GM12878 (cell line): ENCODE measurements around the gene P2RX7. TPM values are rescaled to one million over a fixed set of nuclear protein-coding genes. Genes with fewer than 3 reads are reported as not detected.

Source experiments
- ATAC-seq: fragments of 200-7000 bp; cut with Tn5 transposase; 3 replicates; pipeline ENCODE4 v1.9.1; 2020; ENCODE audit warnings: mild to moderate bottlenecking, moderate library complexity
- Bru-seq: library from RNA; stranded (reverse); fragments of 400-500 nt; gene quantifications from one replicate; lab custom pipeline; 2021; lab: Mats Ljungman, UMichigan
- BruChase-seq, 2 experiments: library from RNA; stranded (reverse); fragments of 400-500 nt; gene quantifications; one replicate each; lab custom pipeline; 2021; lab: Mats Ljungman, UMichigan
- BruUV-seq: library from RNA; stranded (reverse); fragments of 400-500 nt; replicated peaks from 2 replicates; lab custom pipeline; 2021; lab: Mats Ljungman, UMichigan
- CTCF ChIA-PET: fragments of 300-600 bp; sonication (Branson Sonifier 250); formaldehyde crosslinking; extraction: SDS; loops from one replicate; lab custom pipeline; 2021; ENCODE audit warnings: inconsistent platforms; lab: Yijun Ruan, JAX
- POLR2A ChIA-PET: fragments of 350-600 bp; formaldehyde crosslinking; extraction: SDS; loops from one replicate; lab custom pipeline; 2021; ENCODE audit warnings: inconsistent platforms; lab: Charles Lee
- RAD21 ChIA-PET: fragments of 300-600 bp; sonication (Branson Sonifier 250); formaldehyde crosslinking; loops from one replicate; lab custom pipeline; 2023; ENCODE audit warnings: antibody characterized with exemption; ENCODE audit not compliant: unreplicated experiment; lab: Charles Lee
- SMC1A ChIA-PET: fragments of 300-600 bp; sonication (Branson Sonifier 250); formaldehyde crosslinking; loops from one replicate; lab custom pipeline; 2023; ENCODE audit not compliant: unreplicated experiment, uncharacterized antibody; lab: Charles Lee
- DNase-seq: peaks from one replicate; pipeline ENCODE4 v3.0.0-alpha.2; 2011; ENCODE audit warnings: low read depth, low spot score
- FAIRE-seq: peaks from 3 replicates; lab custom pipeline; 2011; peaks lifted over from hg19 to GRCh38; lab: Jason Lieb, UNC
- H2AFZ ChIP-seq: 2 replicates; pipeline ENCODE4 v1.6.0; 2011; ENCODE audit warnings: low read depth, low read length, control low read depth; ENCODE audit not compliant: control insufficient read depth
- H3K27ac ChIP-seq: 2 replicates; pipeline ENCODE4 v1.5.1; 2011; ENCODE audit warnings: control low read depth; ENCODE audit not compliant: control insufficient read depth, insufficient read depth
- H3K27me3 ChIP-seq, 2 experiments: replicated peaks in 1 of 2; 2 replicates each; pipeline versions ENCODE4 v1.6.0 to v1.6.1; 2011; ENCODE audit warnings: low read length in 1 of 2; ENCODE audit not compliant: control insufficient read depth in 2 of 2, insufficient read depth in 2 of 2
- H3K36me3 ChIP-seq, 2 experiments: 2 replicates each; pipeline ENCODE4 v1.5.1; 2011; ENCODE audit warnings: low read length in 1 of 2; ENCODE audit not compliant: control insufficient read depth in 2 of 2, insufficient read depth in 2 of 2
- H3K4me1 ChIP-seq: 2 replicates; pipeline ENCODE4 v1.6.1; 2011; ENCODE audit warnings: mild to moderate bottlenecking, low read length, moderate library complexity, mixed read lengths; ENCODE audit not compliant: control insufficient read depth, insufficient read depth
- H3K4me2 ChIP-seq: 2 replicates; pipeline ENCODE4 v1.6.0; 2011; ENCODE audit warnings: control low read depth; ENCODE audit not compliant: control insufficient read depth, insufficient read depth
- H3K4me3 ChIP-seq: fragments of 200-600 bp; sonication (generic); 2 replicates; pipeline ENCODE4 v1.5.1; 2016
- H3K79me2 ChIP-seq: 2 replicates; pipeline ENCODE4 v1.6.0; 2011; ENCODE audit warnings: low read length; ENCODE audit not compliant: control insufficient read depth, insufficient read depth
- H3K9ac ChIP-seq: 2 replicates; pipeline ENCODE4 v1.8.0; 2011; ENCODE audit warnings: low read length, control low read depth, mixed read lengths; ENCODE audit not compliant: control insufficient read depth, insufficient read depth
- H3K9me3 ChIP-seq: replicated peaks from 3 replicates; pipeline ENCODE4 v1.5.1; 2011; ENCODE audit warnings: mild to moderate bottlenecking, low read length; ENCODE audit not compliant: control insufficient read depth, insufficient read depth
- H4K20me1 ChIP-seq: 2 replicates; pipeline ENCODE4 v1.6.0; 2011; ENCODE audit not compliant: control insufficient read depth, insufficient read depth
- ATF7 ChIP-seq: fragments of 450-650 bp; IDR thresholded peaks from 2 replicates; pipeline ENCODE4 v1.6.1; 2016; ENCODE audit warnings: low read depth, mild to moderate bottlenecking
- BHLHE40 ChIP-seq, 2 experiments: fragments of 450-650 bp in 1 of 2; IDR thresholded peaks; 2 replicates each; pipeline ENCODE4 v1.6.1; 2011 to 2017; ENCODE audit warnings: low read depth in 2 of 2, borderline replicate concordance in 1 of 2, improper control_type of control experiment in 1 of 2, low read length in 1 of 2, mild to moderate bottlenecking in 1 of 2
- FOXK2 ChIP-seq: fragments of 450-650 bp; IDR thresholded peaks from 2 replicates; pipeline ENCODE4 v1.6.1; 2017; ENCODE audit warnings: mild to moderate bottlenecking, moderate library complexity
- GATAD2B ChIP-seq: fragments of 450-650 bp; conservative IDR thresholded peaks from 2 replicates; pipeline ENCODE4 v1.6.1; 2017; ENCODE audit warnings: low read depth, mild to moderate bottlenecking, moderate library complexity
- IKZF2 ChIP-seq, 2 experiments: fragments of 450-650 bp; IDR thresholded peaks; 2 replicates each; pipeline ENCODE4 v1.6.1; 2017; ENCODE audit warnings: mild to moderate bottlenecking in 2 of 2, moderate library complexity in 2 of 2
- IRF4 ChIP-seq: IDR thresholded peaks from 2 replicates; pipeline ENCODE4 v1.6.1; 2011; ENCODE audit warnings: low read depth, low read length
- LARP7 ChIP-seq: fragments of 450-650 bp; IDR thresholded peaks from 2 replicates; pipeline ENCODE4 v1.6.1; 2017; ENCODE audit warnings: mild to moderate bottlenecking
- MTA2 ChIP-seq: fragments of 450-650 bp; IDR thresholded peaks from 2 replicates; pipeline ENCODE4 v1.6.1; 2016; ENCODE audit warnings: low read depth, mild to moderate bottlenecking, moderate library complexity
- PKNOX1 ChIP-seq: fragments of 450-650 bp; IDR thresholded peaks from 2 replicates; pipeline ENCODE4 v1.6.1; 2016; ENCODE audit warnings: mild to moderate bottlenecking
- POLR2A ChIP-seq: IDR thresholded peaks from 2 replicates; pipeline ENCODE4 v1.6.1; 2011; ENCODE audit warnings: low read depth, mild to moderate bottlenecking, low read length
- RBBP5 ChIP-seq: fragments of 200-600 bp; sonication (generic); conservative IDR thresholded peaks from 2 replicates; pipeline ENCODE4 v1.6.1; 2016
- SIN3A ChIP-seq: IDR thresholded peaks from 2 replicates; pipeline ENCODE4 v1.6.1; 2012; ENCODE audit warnings: low read depth, low read length, improper control_type of control experiment
- SMAD5 ChIP-seq: IDR thresholded peaks from 2 replicates; pipeline ENCODE4 v1.6.1; 2016; ENCODE audit warnings: antibody characterized with exemption, low read depth
- SREBF2 ChIP-seq: IDR thresholded peaks from 2 replicates; pipeline ENCODE4 v1.6.1; 2012; ENCODE audit warnings: mild to moderate bottlenecking, low read length
- TCF12 ChIP-seq: IDR thresholded peaks from 2 replicates; pipeline ENCODE4 v1.6.1; 2011; ENCODE audit warnings: low read depth, mild to moderate bottlenecking, low read length
- TCF7 ChIP-seq: IDR thresholded peaks from 2 replicates; pipeline ENCODE4 v1.6.1; 2014; ENCODE audit warnings: antibody characterized with exemption, borderline replicate concordance
- WRNIP1 ChIP-seq: IDR thresholded peaks from 2 replicates; pipeline ENCODE4 v1.6.1; 2011; ENCODE audit warnings: low read depth, low read length, improper control_type of control experiment, borderline replicate concordance
- WGBS: methylation state at CpG from one replicate; pipeline ENCODE4 v1.1.6; 2016; ENCODE audit warnings: low lambda C conversion rate; ENCODE audit not compliant: insufficient replicate concordance, insufficient coverage; ENCODE audit errors: missing lambda C conversion rate; 5-methylcytosine and 5-hydroxymethylcytosine counted together
- in situ Hi-C: fragments of 300-500 bp; cut with MboI; formaldehyde crosslinking; loops from 9 replicates; pipeline ENCODE4 v1.14.3; 2018; ENCODE audit warnings: mixed read lengths
- intact Hi-C: fragments of 100-400 bp; cut with micrococcal nuclease; formaldehyde crosslinking; loops from one replicate; pipeline ENCODE4 v1.14.2; 2022; ENCODE audit not compliant: unreplicated experiment
- long read RNA-seq, 2 experiments: library from polyadenylated mRNA; unstranded; transcript quantifications; one replicate each; pipeline ENCODE4 v2.0.0, GENCODE V29; 2019 to 2020
- polyA minus RNA-seq, 3 experiments: library from RNA; depleted of rRNA, polyadenylated mRNA; stranded (reverse); fragments of >200 nt; gene quantifications; 2 replicates each; pipeline ENCODE4 v1.2.3, GENCODE V29; 2011
- polyA plus RNA-seq, 11 experiments: library from polyadenylated mRNA; depleted of rRNA in 4 of 11; unstranded in 6 of 11; stranded (reverse) in 5 of 11; fragments of >200 nt; fragmentation: Nextera tagmentation in 4 of 11; fragmentation: Illumina TruSeq in 1 of 11; extraction: Ambion mirVana in 4 of 11; extraction: Trizol in 1 of 11; gene quantifications; 1 replicate in 1 of 11; 2 replicates in 10 of 11; pipeline versions ENCODE4 v1.2.1 to v1.2.3, GENCODE V29; 2011 to 2016; ENCODE audit warnings: inconsistent platforms in 2 of 11, missing spikeins in 2 of 11, low read depth in 1 of 11
- total RNA-seq, 4 experiments: library from RNA; depleted of rRNA in 3 of 4; stranded (reverse); fragments of >200 nt in 3 of 4; fragmentation: Illumina TruSeq in 1 of 4; extraction: Trizol in 1 of 4; gene quantifications; 2 replicates each; pipeline versions ENCODE4 v1.2.1 to v1.2.3, GENCODE V29; 2013 to 2021

The P2RX7 gene
- 6.4 and 9.1 TPM in 2 replicates for total RNA-seq (2013; cell fraction: nucleolus; rRNA removed)
- total RNA-seq (2014; rRNA removed) (1.5 and 2.2 TPM in 2 replicates), total RNA-seq (2014; rRNA removed; fragmentation: Illumina TruSeq; extraction: Trizol) (1.7 and 1.8 TPM in 2 replicates), total RNA-seq (2021) (1.5 and 2.2 TPM in 2 replicates), polyA plus RNA-seq (2011; rRNA removed) (1.7 and 2.2 TPM in 2 replicates), polyA plus RNA-seq (2014; fragmentation: Illumina TruSeq; extraction: Trizol) (2.6 and 2.7 TPM in 2 replicates), polyA plus RNA-seq (2014; fragmentation: Nextera tagmentation; extraction: Ambion mirVana) (1 to 10 TPM in 1 of 2 experiments, under 1 TPM in 1; 0.99 to 1.2 TPM), polyA plus RNA-seq (2014; rRNA removed) (1.4 and 1.5 TPM in 2 replicates), polyA plus RNA-seq (2016; fragmentation: Nextera tagmentation; extraction: Ambion mirVana) (1 to 10 TPM in 1 of 2 experiments, under 1 TPM in 1; 0.74 to 1.2 TPM), polyA minus RNA-seq (2011; rRNA and poly(A)+ RNA removed) (1.2 and 2.0 TPM in 2 replicates), Bru-seq, nascent RNA (percentile 53 among the genes with signal in this experiment), BruChase-seq, experiment 1, labeled RNA remaining after a 6-hour chase (percentile 48 among the genes with signal in this experiment), BruChase-seq, experiment 2, labeled RNA remaining after a 2-hour chase (percentile 48 among the genes with signal in this experiment)
- polyA plus RNA-seq (2011; ENCODE audit: low read depth), result 0.43 TPM
- 1.3 and 1.8 TPM in 2 replicates for polyA plus RNA-seq (2011; cell fraction: cytosol; rRNA removed)
- polyA plus RNA-seq (2011; cell fraction: nucleus; rRNA removed), result 1.5 and 1.8 TPM in 2 replicates
- 0.60 and 1.3 TPM in 2 replicates for polyA plus RNA-seq (2012)
- 0.67 and 0.73 TPM in 2 replicates for polyA minus RNA-seq (2011; cell fraction: cytosol; rRNA and poly(A)+ RNA removed)
- 1.2 and 2.8 TPM in 2 replicates for polyA minus RNA-seq (2011; cell fraction: nucleus; rRNA and poly(A)+ RNA removed)
- long read RNA-seq, experiment 1, partial matches to known transcripts, result 1 of 1 reads
- long read RNA-seq, experiment 1, other reads (novel, unspliced or antisense), result 0 of 1 reads
- long read RNA-seq, experiment 2, full-length matches to known transcripts, result 3 of 7 reads
- long read RNA-seq, experiment 2, partial matches to known transcripts, result 0 of 7 reads
- long read RNA-seq, experiment 2, other reads (novel, unspliced or antisense), result 4 of 7 reads

- Histone ChIP-seq H3K9ac (peak within 1 kb of the TSS; percentile 3; the same call in 1 of the 2 replicates), H3K36me3 (no peaks in the 10 kb centered on the region), H3K4me1 (peaks cover 28% of the 10 kb centered on the region), H3K79me2 (no peaks in the 10 kb centered on the region), H3K27ac (peak within 1 kb of the TSS; percentile 28; the same call in 1 of the 2 replicates), H3K4me3 (peak within 1 kb of the TSS; percentile 57; the same call in 1 of the 2 replicates), H3K27me3 (no peaks in the 10 kb centered on the region), H4K20me1 (no peaks in the 10 kb centered on the region), H3K4me2 (peak within 1 kb of the TSS; percentile 65), H2AFZ (peak within 1 kb of the TSS; percentile 73), H3K9me3 (no peaks in the 10 kb centered on the region)
- ChIA-PET CTCF (interaction anchor here (0.7 to 1.2 kb wide), 5 partner anchors 15 to 98 kb away, joined by 3 to 4 read pairs (median 3); no protein-coding TSS in a partner anchor), SMC1A (interaction anchor here (0.7 to 2.6 kb wide), 10 partner anchors 9 to 125 kb away, joined by 3 to 10 read pairs (median 5); no protein-coding TSS in a partner anchor), RAD21 (interaction anchor here (0.7 to 1.9 kb wide), 7 partner anchors 15 to 125 kb away, joined by 3 to 9 read pairs (median 4); no protein-coding TSS in a partner anchor), POLR2A (interaction anchor here (0.6 to 2.8 kb wide), 7 partner anchors 11 to 467 kb away, joined by 3 to 11 read pairs (median 5); partner anchors contain the start of gene CAMKK2)
- intact Hi-C loops, result loop anchor here (5.0 kb wide), 1 partner anchor 79 kb away; the partner anchor contains the start of gene P2RX4
- peak; percentile 40 for DNase-seq
- peak; percentile 7 for FAIRE-seq
- in situ Hi-C loops, result no loop called here
- ATAC-seq, result peak; percentile 42
- BruUV-seq, result TSS peak; percentile 74
- WGBS, result 16% methylated on average over 25 of the region's 25 CpGs
- TF ChIP-seq PKNOX1, result peak; percentile 50
- TF ChIP-seq SMAD5, result no peak
- TF ChIP-seq RBBP5, result no peak
- TF ChIP-seq SREBF2, result no peak
- TF ChIP-seq POLR2A, result peak; percentile 44; the same call in 1 of the 2 replicates
- TF ChIP-seq LARP7, result peak; percentile 8; the same call in 1 of the 2 replicates
- TF ChIP-seq IRF4, result no peak
- peak; percentile 58 for TF ChIP-seq ATF7
- TF ChIP-seq WRNIP1, result 0 out of 2 replicates have a peak, but pooled peaks have one; percentile 35
- no peak; the same call in 1 of the 2 replicates for TF ChIP-seq FOXK2
- no peak for TF ChIP-seq TCF7
- TF ChIP-seq GATAD2B, result no peak
- peak; percentile 52 to 59; a peak in 3 of 4 replicates for TF ChIP-seq IKZF2 (IDR thresholded peaks at IDR 0.05)
- TF ChIP-seq BHLHE40 (IDR thresholded peaks at IDR 0.05; ENCODE audit: borderline replicate concordance in 1 of 2, low read depth in 2 of 2, low read length in 1 of 2), result 0 out of 4 replicates have a peak, but pooled peaks have one; percentile 40 to 41
- TF ChIP-seq TCF12, result 0 out of 2 replicates have a peak, but pooled peaks have one; percentile 12
- TF ChIP-seq MTA2, result peak; percentile 40; the same call in 1 of the 2 replicates
- no peak for TF ChIP-seq SIN3A
These were observed at the start of gene P2RX7 for GRCh38 chr12:121132601-121133481. Gene P2RX7 (plus strand): TSS chr12:121132876. CDS start chr12:121132971, 95 bp downstream.
